Activated T-cell treated with anti-CD3 and anti-CD28 coated beads for 4 hours (primary cell): ENCODE results near the gene TBC1D14.
"Not testable (repeated sequence)": the region's sequence is repeated elsewhere in the genome, so short reads cannot be mapped to it uniquely, and the experiment has no call there.

ENCODE experiments used
- DNase-seq: peaks from one replicate; pipeline ENCODE4 v3.0.0-alpha.2; 2020

The TBC1D14 gene

DNA sequence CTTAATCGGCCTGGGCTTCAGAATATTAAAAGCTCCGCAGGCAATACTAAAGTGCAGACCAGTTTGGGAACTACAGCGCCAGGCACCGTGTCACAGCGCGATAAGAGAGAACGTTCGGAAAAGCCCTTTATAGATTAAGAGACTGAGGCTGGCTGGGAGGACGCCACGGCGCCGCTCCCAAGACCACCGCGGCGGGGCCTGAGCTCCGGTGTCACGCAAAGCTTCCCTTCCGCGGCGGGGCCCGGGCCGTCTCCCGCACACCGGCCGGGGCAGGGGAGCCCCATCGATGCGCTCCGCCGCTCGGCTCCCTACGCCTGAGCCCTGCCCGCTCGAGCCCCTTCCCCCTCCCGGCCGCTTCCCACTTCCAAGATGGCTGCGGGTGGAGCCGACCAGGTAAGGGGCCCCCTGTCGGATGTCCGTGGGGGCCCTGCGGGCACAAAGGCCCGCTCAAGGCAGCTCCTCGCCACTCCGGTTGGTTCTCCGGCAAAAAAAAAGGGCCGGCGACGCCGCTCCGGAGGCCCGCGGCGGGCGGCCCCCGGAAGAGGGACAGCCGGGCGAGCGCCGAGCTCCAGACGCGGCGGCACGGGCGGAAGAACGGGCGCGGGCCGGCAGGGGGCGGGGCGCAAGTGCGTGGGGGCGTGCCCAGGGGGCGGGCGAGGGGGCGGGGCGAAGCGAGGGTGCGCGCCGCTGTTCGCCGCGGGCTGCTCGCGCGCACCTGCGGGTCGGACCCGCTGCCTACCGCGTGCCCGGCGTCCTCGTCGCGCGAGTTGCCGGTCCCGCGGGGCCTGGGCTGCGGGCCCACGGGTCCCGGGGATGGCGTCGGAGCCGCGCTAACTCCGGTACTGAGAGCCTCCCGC, at the start of gene TBC1D14:
Gene TBC1D14 (plus strand): TSS at position 714 of the 857 bp plus-strand sequence. CDS start 13,564 bp downstream, outside the sequence.
- DNase-seq, result peak; percentile 79

- DNase-seq, result no peak
These were observed 41.2 kb upstream of the TBC1D14 start for GRCh38 chr4:6868386-6868785.

- no peak for DNase-seq
These were observed 39.7 kb upstream of the TBC1D14 start for GRCh38 chr4:6869944-6870343.

DNA sequence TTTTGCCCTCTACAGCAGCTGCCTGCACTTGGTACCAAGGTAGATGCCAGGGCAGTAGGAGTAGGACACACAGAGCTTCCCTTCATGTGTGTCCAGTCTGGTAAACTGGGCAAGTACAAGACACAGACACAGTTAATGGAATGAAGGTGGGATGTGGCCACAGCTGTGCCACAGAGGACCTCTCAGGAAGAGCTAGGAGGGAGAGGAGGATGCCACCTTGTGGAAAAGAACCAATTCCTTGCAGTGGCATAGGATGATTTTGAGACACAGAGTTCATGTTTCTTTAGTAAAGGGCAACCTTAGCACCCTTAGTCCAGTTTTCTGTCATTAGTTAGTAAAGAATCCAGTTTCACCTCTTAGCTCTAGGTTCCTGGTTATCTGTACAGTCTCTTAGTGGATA, 36.3 kb upstream of the TBC1D14 start:
- DNase-seq, result no peak

GRCh38 chr4:6873792-6874461, 35.7 kb upstream of the TBC1D14 start:
- DNase-seq, result peak; percentile 74

GRCh38 chr4:6874981-6875380, 34.6 kb upstream of the TBC1D14 start:
- no peak for DNase-seq

- DNase-seq, result no peak
These were observed 34.2 kb upstream of the TBC1D14 start for GRCh38 chr4:6875431-6875831.

GRCh38 chr4:6876440-6876839, 33.2 kb upstream of the TBC1D14 start:
- no peak for DNase-seq

- no peak for DNase-seq
These were observed 32.6 kb upstream of the TBC1D14 start for GRCh38 chr4:6877067-6877466.

GRCh38 chr4:6878451-6879059, 31.1 kb upstream of the TBC1D14 start:
- DNase-seq, result no peak

DNA sequence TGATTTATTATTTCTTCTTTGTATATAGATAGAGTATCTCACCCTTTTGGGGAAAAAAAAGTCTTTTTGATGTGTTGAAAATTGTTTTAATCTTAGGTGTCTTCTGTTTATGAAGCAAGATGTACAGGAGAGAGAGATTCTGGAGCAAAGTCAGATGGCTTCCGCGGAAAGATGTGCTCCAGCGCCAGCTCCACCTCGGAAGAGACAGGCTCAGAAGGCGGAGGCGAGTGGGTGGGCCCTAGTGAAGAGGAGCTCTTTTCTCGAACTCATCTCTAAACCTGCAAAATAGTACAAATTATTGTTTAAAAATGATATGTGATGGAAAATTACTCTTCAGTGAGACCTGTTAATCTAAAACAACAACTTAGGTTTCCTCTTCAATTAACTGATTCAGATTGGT, 28.9 kb upstream of the TBC1D14 start:
- no peak for DNase-seq

DNA sequence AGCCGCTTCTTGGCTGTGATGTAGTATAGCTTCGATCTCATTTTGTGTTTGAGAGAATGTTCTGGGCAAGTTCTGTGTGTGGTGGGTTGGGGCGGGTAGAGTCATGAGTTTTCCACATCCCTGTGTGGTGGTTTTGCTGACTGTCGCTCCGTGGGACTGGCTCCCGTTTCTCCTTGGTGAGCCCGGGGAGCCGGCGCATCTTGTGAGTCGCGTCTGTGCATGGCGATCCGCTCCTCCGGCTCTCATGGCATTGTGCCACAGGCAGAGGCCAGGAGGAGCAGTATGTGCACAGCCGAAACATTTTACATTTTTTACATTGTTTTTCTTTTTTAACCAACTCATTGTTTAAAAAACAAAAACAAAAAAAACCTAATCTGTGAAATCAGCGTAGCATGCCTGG, 27.7 kb upstream of the TBC1D14 start:
- no peak for DNase-seq

DNA sequence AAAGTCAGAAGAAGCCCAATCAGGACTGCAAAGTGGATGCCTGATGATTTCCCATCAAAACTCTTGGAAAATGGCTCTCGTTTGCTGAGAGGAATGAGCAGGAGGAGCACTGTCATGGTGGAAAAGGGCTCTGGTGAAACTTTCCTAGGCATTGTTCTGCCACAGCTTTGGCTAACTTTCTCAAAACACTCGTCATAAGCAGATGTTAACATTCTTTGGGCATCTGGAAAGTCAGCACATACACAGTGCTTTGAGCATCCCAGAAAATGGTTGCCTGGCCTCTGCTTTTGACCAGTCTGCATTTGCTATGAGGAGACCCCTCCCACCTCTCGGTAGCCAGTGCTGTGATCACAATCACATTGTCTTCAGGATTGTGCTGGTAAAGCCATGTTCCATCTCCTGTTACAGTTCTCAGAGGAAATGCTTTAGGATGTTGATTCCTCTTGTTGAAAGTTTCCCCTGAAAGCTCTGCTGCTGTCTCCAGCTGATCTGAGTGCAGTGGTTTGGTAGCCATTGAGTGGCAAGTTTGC, 25.2 kb upstream of the TBC1D14 start:
- DNase-seq, result no peak

GRCh38 chr4:6885953-6886557, 23.6 kb upstream of the TBC1D14 start:
- DNase-seq, result no peak

DNA sequence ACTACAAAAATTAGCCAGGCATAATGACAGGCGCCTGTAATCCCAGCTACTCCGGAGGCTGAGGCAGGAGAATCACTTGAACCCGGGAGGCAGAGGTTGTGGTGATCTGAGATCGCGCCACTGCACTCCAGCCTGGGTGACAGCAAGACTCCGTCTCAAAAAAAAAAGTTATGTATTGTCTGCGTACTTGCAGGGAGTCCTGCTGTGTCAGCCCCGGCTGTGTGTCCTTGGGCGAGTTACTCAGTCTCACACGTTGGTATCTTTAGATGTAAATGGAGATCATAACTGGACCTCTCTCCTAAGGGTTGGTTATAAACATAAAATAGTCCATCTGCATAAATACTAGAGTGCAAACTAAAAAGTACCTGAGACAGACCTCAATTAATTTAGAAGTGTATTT, 22.7 kb upstream of the TBC1D14 start:
- DNase-seq, result no peak

- DNase-seq, result no peak
These were observed 21.8 kb upstream of the TBC1D14 start for GRCh38 chr4:6887591-6888371.

DNA sequence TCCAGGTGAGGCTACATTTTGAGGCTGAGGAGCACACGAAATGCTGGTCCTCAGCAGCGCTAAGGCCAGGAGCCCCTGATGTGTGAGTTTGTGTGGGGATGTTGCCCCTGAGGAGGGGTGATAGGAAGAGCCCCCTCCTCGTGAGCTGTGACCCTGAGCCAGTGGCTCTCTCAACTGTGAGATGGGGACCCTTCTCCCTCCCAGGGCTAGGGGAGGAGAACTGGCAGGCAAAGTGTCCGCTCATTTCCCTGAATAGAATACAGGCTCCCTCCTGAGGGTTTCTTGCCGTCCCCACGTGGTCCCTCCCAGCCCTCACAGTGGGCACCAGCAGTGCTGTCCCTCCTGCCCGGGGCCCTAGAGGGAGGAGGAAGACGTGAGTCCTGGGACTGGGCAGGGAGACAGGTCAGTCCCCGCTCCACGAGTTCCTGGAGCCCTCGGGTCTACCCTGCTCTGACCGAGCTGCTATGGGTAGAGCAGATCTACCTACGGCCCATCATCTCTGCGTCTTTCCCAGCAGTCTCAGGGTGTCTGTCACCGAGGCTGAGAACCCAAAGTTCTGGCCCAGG, 21.0 kb upstream of the TBC1D14 start:
- DNase-seq, result no peak

- DNase-seq, result no peak
These were observed 20.4 kb upstream of the TBC1D14 start for GRCh38 chr4:6889101-6889735.

GRCh38 chr4:6889736-6890324, 19.8 kb upstream of the TBC1D14 start:
- no peak for DNase-seq

DNA sequence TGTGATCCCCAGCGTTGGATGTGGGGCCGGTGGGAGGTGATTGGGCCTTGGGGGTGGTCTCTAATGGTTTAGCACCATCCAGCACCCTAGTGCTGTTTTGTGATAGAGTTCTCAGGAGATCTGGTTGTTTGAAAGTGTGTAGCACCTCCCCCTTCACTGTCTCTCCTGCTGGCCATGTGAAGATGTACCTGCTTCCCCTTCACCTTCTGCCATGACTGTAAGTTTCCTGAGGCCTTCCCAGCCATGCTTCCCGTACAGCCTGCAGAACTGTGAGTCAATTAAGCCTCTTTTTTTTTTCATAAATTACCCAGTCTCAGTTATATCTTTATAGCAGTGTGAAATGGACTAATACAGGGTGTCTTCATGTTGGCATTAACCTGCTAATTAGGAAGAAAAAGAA, 19.3 kb upstream of the TBC1D14 start:
- no peak for DNase-seq

- not testable (repeated sequence) for DNase-seq
These were observed 18.7 kb upstream of the TBC1D14 start for GRCh38 chr4:6890971-6891370.
